PFSK-1 (cell line): ENCODE data around the gene ZNF212.

ENCODE experiments used
- FOXP2 ChIP-seq: optimal IDR thresholded peaks from 2 replicates; pipeline ENCODE3; 2011; ENCODE audit warnings: borderline replicate concordance, control low read depth, inconsistent platforms; ENCODE audit not compliant: insufficient read depth; ENCODE audit errors: extremely low read length, extremely low read depth
- POLR2AphosphoS5 ChIP-seq: IDR thresholded peaks from 2 replicates; pipeline ENCODE4 v1.6.1; 2012; ENCODE audit warnings: low read depth, mild to moderate bottlenecking, control low read depth, low read length, moderate library complexity
- REST ChIP-seq, 2 experiments: IDR thresholded peaks; 2 replicates each; pipeline versions ENCODE4 v1.6.1 to v1.8.0; 2011 to 2012; ENCODE audit warnings: low read depth in 2 of 2, low read length in 2 of 2, control low read depth in 1 of 2, inconsistent platforms in 1 of 2, mild to moderate bottlenecking in 1 of 2, moderate library complexity in 1 of 2; ENCODE audit not compliant: insufficient read depth in 1 of 2
- TAF1 ChIP-seq: IDR thresholded peaks from 2 replicates; pipeline ENCODE4 v1.6.1; 2012; ENCODE audit warnings: low read length, control low read depth, borderline replicate concordance; ENCODE audit not compliant: insufficient read depth

- TF ChIP-seq TAF1 (no peak), POLR2AphosphoS5 (no peak), REST (IDR thresholded peaks at IDR 0.05; ENCODE audit: insufficient read depth in 1 of 2, low read depth in 2 of 2, low read length in 2 of 2) (no peak), FOXP2 (no peak)
These were observed 39.8 kb downstream of the ZNF212 start for GRCh38 chr7:149279111-149279743.
